K562 (cell line): Measurements from ENCODE around the gene ZBTB8A. TPM values are rescaled to one million over a fixed set of nuclear protein-coding genes. Genes with fewer than 3 reads are reported as not detected.

ENCODE experiments used
- ATAC-seq: fragments of 200-7000 bp; cut with Tn5 transposase; 3 replicates; pipeline ENCODE4 v1.9.1; 2020; ENCODE audit warnings: moderate library complexity
- BruUV-seq: library from RNA; stranded (reverse); fragments of 400-500 nt; replicated peaks from 2 replicates; lab custom pipeline; 2021; lab: Mats Ljungman, UMichigan
- CTCF ChIA-PET: fragments of 300-600 bp; formaldehyde crosslinking; extraction: SDS; loops from one replicate; lab custom pipeline; 2021; ENCODE audit warnings: low intra/inter-chr PET ratio; lab: Yijun Ruan, JAX
- POLR2A ChIA-PET: fragments of 300-600, 350-650 bp; sonication (Branson Sonifier 250); formaldehyde crosslinking; extraction: SDS; loops from one replicate; lab custom pipeline; 2021; ENCODE audit warnings: antibody characterized with exemption, inconsistent platforms; lab: Yijun Ruan, JAX
- DNase-seq, 4 experiments: peaks; one replicate each; pipeline versions ENCODE4 v3.0.0 to v3.0.0-alpha.2; 2011 to 2018; ENCODE audit warnings: low spot score in 3 of 4, mixed read lengths in 3 of 4; ENCODE audit errors: extremely low read depth in 1 of 4
- FAIRE-seq: peaks from 2 replicates; lab custom pipeline; 2011; peaks lifted over from hg19 to GRCh38; lab: Jason Lieb, UNC
- H2AFZ ChIP-seq: 2 replicates; pipeline ENCODE4 v1.6.0; 2011; ENCODE audit warnings: low read depth, low read length, control low read depth, inconsistent platforms
- H3K27ac ChIP-seq: fragments of 200-600 bp; 3 replicates; pipeline ENCODE4 v1.8.0; 2011; ENCODE audit warnings: low read depth, mild to moderate bottlenecking, control low read depth, inconsistent platforms, low read length, moderate library complexity, mixed read lengths; ENCODE audit errors: extremely low read depth
- H3K27me3 ChIP-seq, 2 experiments: fragments of 300-600 bp in 1 of 2; 2 replicates in 1 of 2; 3 replicates in 1 of 2; pipeline versions ENCODE4 v1.6.0 to v1.8.0; 2011; ENCODE audit warnings: inconsistent platforms in 2 of 2, low read length in 2 of 2, mild to moderate bottlenecking in 1 of 2, mixed read lengths in 1 of 2, moderate library complexity in 1 of 2; ENCODE audit not compliant: control insufficient read depth in 2 of 2, insufficient read depth in 2 of 2
- H3K36me3 ChIP-seq: fragments of 300-600 bp; 3 replicates; pipeline ENCODE4 v1.8.0; 2011; ENCODE audit warnings: mild to moderate bottlenecking, low read length, inconsistent platforms; ENCODE audit not compliant: control insufficient read depth, insufficient read depth
- H3K4me1 ChIP-seq, 2 experiments: fragments of 200-600 bp in 1 of 2; replicated peaks in 1 of 2; 2 replicates in 1 of 2; 3 replicates in 1 of 2; pipeline versions ENCODE4 v1.5.1 to v1.8.0; 2011; ENCODE audit warnings: inconsistent platforms in 2 of 2, low read length in 2 of 2, mild to moderate bottlenecking in 1 of 2, mixed read lengths in 1 of 2, moderate library complexity in 1 of 2; ENCODE audit not compliant: control insufficient read depth in 2 of 2, insufficient read depth in 2 of 2
- H3K4me2 ChIP-seq: 2 replicates; pipeline ENCODE4 v1.6.1; 2011; ENCODE audit warnings: low read length, control low read depth, inconsistent platforms, mixed read lengths; ENCODE audit not compliant: insufficient read depth
- H3K4me3 ChIP-seq: fragments of 200-600 bp; sonication (generic), shearing (Covaris generic); 2 replicates; pipeline ENCODE4 v1.5.1; 2016; ENCODE audit warnings: control low read depth, inconsistent platforms
- H3K79me2 ChIP-seq: fragments of 200-600 bp; 3 replicates; pipeline ENCODE4 v1.8.0; 2011; ENCODE audit warnings: low read length, inconsistent platforms; ENCODE audit not compliant: control insufficient read depth, insufficient read depth
- H3K9ac ChIP-seq, 2 experiments: 2 replicates each; pipeline versions ENCODE4 v1.6.0 to v1.6.1; 2011; ENCODE audit warnings: low read depth in 2 of 2, low read length in 2 of 2, control low read depth in 1 of 2, inconsistent platforms in 1 of 2, mild to moderate bottlenecking in 1 of 2, mixed read lengths in 1 of 2; ENCODE audit not compliant: insufficient read depth in 1 of 2
- H3K9me1 ChIP-seq: one replicate; pipeline ENCODE4 v1.6.0; 2011; ENCODE audit warnings: inconsistent platforms, mild to moderate bottlenecking, low read length, moderate library complexity; ENCODE audit not compliant: control insufficient read depth, insufficient read depth
- H3K9me3 ChIP-seq: replicated peaks from 2 replicates; pipeline ENCODE4 v1.5.1; 2011; ENCODE audit warnings: low read depth, low read length, inconsistent platforms; ENCODE audit not compliant: control insufficient read depth, insufficient read depth
- H4K20me1 ChIP-seq: replicated peaks from 2 replicates; pipeline ENCODE4 v1.6.1; 2011; ENCODE audit warnings: low read length, inconsistent platforms, mixed read lengths; ENCODE audit not compliant: control insufficient read depth, insufficient read depth
- BRD9 ChIP-seq: fragments of 450-650 bp; IDR thresholded peaks from 2 replicates; pipeline ENCODE4 v1.6.1; 2018; ENCODE audit warnings: low read depth; ENCODE audit not compliant: partially characterized antibody
- CREM ChIP-seq: IDR thresholded peaks from 2 replicates; pipeline ENCODE4 v1.6.1; 2014; ENCODE audit warnings: antibody characterized with exemption, low read depth
- DNMT1 ChIP-seq: fragments of 450-650 bp; IDR thresholded peaks from 2 replicates; pipeline ENCODE4 v1.6.1; 2016; ENCODE audit warnings: antibody characterized with exemption, mild to moderate bottlenecking
- LEF1 ChIP-seq: fragments of 450-650 bp; IDR thresholded peaks from 2 replicates; pipeline ENCODE4 v1.6.1; 2016; ENCODE audit warnings: mild to moderate bottlenecking
- NRF1 ChIP-seq, 2 experiments: fragments of 450-650 bp; IDR thresholded peaks in 1 of 2; conservative IDR thresholded peaks in 1 of 2; 2 replicates each; pipeline ENCODE4 v1.6.1; 2014; ENCODE audit warnings: mild to moderate bottlenecking in 2 of 2
- POLR2AphosphoS2 ChIP-seq: IDR thresholded peaks from 2 replicates; pipeline ENCODE4 v1.6.1; 2012; ENCODE audit warnings: low read length, improper control_type of control experiment
- RBFOX2 ChIP-seq: fragments of 200-400 bp; formaldehyde crosslinking; IDR thresholded peaks from 2 replicates; pipeline ENCODE4 v1.6.1; 2017; ENCODE audit warnings: low read depth, mild to moderate bottlenecking, low read length, moderate library complexity
- RBM22 ChIP-seq: fragments of 200-400 bp; formaldehyde crosslinking; IDR thresholded peaks from 2 replicates; pipeline ENCODE4 v1.6.1; 2018; ENCODE audit warnings: low read length, low read depth; ENCODE audit not compliant: poor library complexity, severe bottlenecking
- ZC3H4 ChIP-seq: sonication (generic); formaldehyde crosslinking; IDR thresholded peaks from 2 replicates; pipeline ENCODE4 v1.9.0; 2021; ENCODE audit warnings: missing genetic modification reagents, borderline replicate concordance
- ZNF184 ChIP-seq: sonication (generic); formaldehyde crosslinking; IDR thresholded peaks from 2 replicates; pipeline ENCODE4 v1.5.0; 2020; ENCODE audit warnings: missing genetic modification reagents
- ZNF217 ChIP-seq: sonication (generic); formaldehyde crosslinking; IDR thresholded peaks from 2 replicates; pipeline ENCODE4 v1.8.0; 2022; ENCODE audit warnings: mild to moderate bottlenecking, missing genetic modification reagents
- ZNF668 ChIP-seq: fragments of 250-450 bp; sonication (Bioruptor Pico); IDR thresholded peaks from 2 replicates; pipeline ENCODE4 v1.8.0; 2022; ENCODE audit warnings: mild to moderate bottlenecking, inconsistent platforms
- WGBS: fragments of 100-300 bp; shearing (Covaris generic); methylation state at CpG from one replicate; pipeline ENCODE4 v1.1.6; 2016; ENCODE audit warnings: low coverage, mixed read lengths; ENCODE audit not compliant: insufficient coverage; ENCODE audit errors: missing lambda C conversion rate; 5-methylcytosine and 5-hydroxymethylcytosine counted together
- in situ Hi-C: fragments of 300-500 bp; cut with MboI; formaldehyde crosslinking; loops from 4 replicates; pipeline ENCODE4 v1.15.0; 2018; ENCODE audit warnings: inconsistent platforms, mixed read lengths
- intact Hi-C: fragments of 100-400 bp; cut with micrococcal nuclease; formaldehyde crosslinking; loops from 2 replicates; pipeline ENCODE4 v1.14.2; 2022
- polyA plus RNA-seq, 8 experiments: library from polyadenylated mRNA; depleted of rRNA in 4 of 8; stranded (reverse) in 5 of 8; unstranded in 3 of 8; fragments of >200 nt; fragmentation: Nextera tagmentation in 2 of 8; fragmentation: Illumina TruSeq in 1 of 8; extraction: Ambion mirVana in 2 of 8; extraction: Trizol in 1 of 8; gene quantifications; 2 replicates each; pipeline versions ENCODE4 v1.2.1 to v1.2.3, GENCODE V29; 2011 to 2014; ENCODE audit warnings: inconsistent platforms in 1 of 8, missing spikeins in 1 of 8
- total RNA-seq, 7 experiments: library from RNA; depleted of rRNA in 6 of 7; stranded (reverse); fragments of >200 nt in 6 of 7; fragmentation: Illumina TruSeq in 2 of 7; extraction: Trizol in 2 of 7; gene quantifications; 2 replicates each; pipeline versions ENCODE4 v1.2.1 to v1.2.3, GENCODE V29; 2011 to 2021; ENCODE audit warnings: low replicate concordance in 1 of 7
- TF ChIP-seq, protein P1 (sequence below): fragments of 250-450 bp; sonication (Bioruptor Pico); IDR thresholded peaks from 2 replicates; pipeline ENCODE4 v1.8.0; 2021; ENCODE audit warnings: moderate library complexity, mild to moderate bottlenecking, inconsistent platforms
- TF ChIP-seq, protein P2 (sequence below): fragments of 250-450 bp; sonication (Bioruptor Pico); IDR thresholded peaks from 2 replicates; pipeline ENCODE4 v1.5.0; 2020; ENCODE audit warnings: mild to moderate bottlenecking, borderline replicate concordance
- TF ChIP-seq, protein P3 (sequence below), 2 experiments: fragments of 150-350 bp in 1 of 2; IDR thresholded peaks; 2 replicates each; pipeline ENCODE4 v1.6.1; 2012 to 2016; ENCODE audit warnings: low read depth in 2 of 2, low read length in 2 of 2, mild to moderate bottlenecking in 1 of 2, moderate library complexity in 1 of 2

The ZBTB8A gene
- total and polyA plus RNA-seq, 9 of the 15 experiments (the other 6 are each of a cell fraction or from before 2014, with no cell fraction given), result 0.01 to 0.64 (median 0.09) TPM

DNA sequence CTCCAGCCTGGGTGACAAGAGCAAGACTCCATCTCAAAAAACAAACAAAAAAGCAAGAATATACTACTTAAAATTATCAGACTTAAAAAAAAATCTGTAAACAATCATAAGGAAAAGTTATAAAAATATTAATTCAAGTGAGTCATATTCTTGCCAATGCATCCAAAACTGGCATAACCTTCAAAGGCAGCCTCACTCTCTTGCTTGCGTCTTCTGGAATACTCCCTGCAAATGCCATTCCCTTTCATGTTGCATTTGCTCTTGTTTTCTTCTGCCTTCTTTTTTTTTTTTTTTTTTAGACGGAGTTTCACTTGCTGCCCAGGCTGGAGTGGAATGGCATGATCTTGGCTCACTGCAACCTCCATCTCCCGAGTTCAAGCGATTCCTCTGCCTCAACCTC, 32.2 kb upstream of the ZBTB8A start:
- ATAC-seq, result no peak
- WGBS, result 3% methylated on average over 3 of the region's 4 CpGs
- Histone ChIP-seq H3K27ac (no peak overlapping the region), H3K4me2 (no peak overlapping the region), H3K27me3 (peaks cover 11 to 24% of the 10 kb centered on the region in 2 experiments; a peak in 4 of 5 replicates), H3K4me3 (no peak overlapping the region), H3K36me3 (no peaks in the 10 kb centered on the region), H3K9ac (no peak overlapping the region), H3K79me2 (no peaks in the 10 kb centered on the region), H3K9me3 (no peaks in the 10 kb centered on the region), H3K9me1 (no peaks in the 10 kb centered on the region), H3K4me1 (no peaks in the 10 kb centered on the region; a peak in 1 of 5 replicates), H4K20me1 (no peaks in the 10 kb centered on the region), H2AFZ (no peak overlapping the region)
- TF ChIP-seq BRD9 (no peak), ZNF184 (CRISPR knock-in tag) (no peak), ZC3H4 (CRISPR knock-in tag) (no peak), RBM22 (no peak), CREM (no peak), DNMT1 (no peak), LEF1 (no peak), ZNF668 (no peak), POLR2AphosphoS2 (no peak), ZNF217 (CRISPR knock-in tag) (no peak), RBFOX2 (no peak), NRF1 (conservative IDR thresholded peaks at IDR 0.05 in 1 of 2, IDR thresholded peaks at IDR 0.05 in 1 of 2) (no peak)
- TF ChIP-seq, protein P1, sequence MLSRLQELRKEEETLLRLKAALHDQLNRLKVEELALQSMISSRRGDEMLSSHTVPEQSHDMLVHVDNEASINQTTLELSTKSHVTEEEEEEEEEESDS (CRISPR knock-in tag), result no peak
- TF ChIP-seq, protein P2, sequence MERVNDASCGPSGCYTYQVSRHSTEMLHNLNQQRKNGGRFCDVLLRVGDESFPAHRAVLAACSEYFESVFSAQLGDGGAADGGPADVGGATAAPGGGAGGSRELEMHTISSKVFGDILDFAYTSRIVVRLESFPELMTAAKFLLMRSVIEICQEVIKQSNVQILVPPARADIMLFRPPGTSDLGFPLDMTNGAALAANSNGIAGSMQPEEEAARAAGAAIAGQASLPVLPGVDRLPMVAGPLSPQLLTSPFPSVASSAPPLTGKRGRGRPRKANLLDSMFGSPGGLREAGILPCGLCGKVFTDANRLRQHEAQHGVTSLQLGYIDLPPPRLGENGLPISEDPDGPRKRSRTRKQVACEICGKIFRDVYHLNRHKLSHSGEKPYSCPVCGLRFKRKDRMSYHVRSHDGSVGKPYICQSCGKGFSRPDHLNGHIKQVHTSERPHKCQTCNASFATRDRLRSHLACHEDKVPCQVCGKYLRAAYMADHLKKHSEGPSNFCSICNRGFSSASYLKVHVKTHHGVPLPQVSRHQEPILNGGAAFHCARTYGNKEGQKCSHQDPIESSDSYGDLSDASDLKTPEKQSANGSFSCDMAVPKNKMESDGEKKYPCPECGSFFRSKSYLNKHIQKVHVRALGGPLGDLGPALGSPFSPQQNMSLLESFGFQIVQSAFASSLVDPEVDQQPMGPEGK (CRISPR knock-in tag), result no peak
- TF ChIP-seq, protein P3, sequence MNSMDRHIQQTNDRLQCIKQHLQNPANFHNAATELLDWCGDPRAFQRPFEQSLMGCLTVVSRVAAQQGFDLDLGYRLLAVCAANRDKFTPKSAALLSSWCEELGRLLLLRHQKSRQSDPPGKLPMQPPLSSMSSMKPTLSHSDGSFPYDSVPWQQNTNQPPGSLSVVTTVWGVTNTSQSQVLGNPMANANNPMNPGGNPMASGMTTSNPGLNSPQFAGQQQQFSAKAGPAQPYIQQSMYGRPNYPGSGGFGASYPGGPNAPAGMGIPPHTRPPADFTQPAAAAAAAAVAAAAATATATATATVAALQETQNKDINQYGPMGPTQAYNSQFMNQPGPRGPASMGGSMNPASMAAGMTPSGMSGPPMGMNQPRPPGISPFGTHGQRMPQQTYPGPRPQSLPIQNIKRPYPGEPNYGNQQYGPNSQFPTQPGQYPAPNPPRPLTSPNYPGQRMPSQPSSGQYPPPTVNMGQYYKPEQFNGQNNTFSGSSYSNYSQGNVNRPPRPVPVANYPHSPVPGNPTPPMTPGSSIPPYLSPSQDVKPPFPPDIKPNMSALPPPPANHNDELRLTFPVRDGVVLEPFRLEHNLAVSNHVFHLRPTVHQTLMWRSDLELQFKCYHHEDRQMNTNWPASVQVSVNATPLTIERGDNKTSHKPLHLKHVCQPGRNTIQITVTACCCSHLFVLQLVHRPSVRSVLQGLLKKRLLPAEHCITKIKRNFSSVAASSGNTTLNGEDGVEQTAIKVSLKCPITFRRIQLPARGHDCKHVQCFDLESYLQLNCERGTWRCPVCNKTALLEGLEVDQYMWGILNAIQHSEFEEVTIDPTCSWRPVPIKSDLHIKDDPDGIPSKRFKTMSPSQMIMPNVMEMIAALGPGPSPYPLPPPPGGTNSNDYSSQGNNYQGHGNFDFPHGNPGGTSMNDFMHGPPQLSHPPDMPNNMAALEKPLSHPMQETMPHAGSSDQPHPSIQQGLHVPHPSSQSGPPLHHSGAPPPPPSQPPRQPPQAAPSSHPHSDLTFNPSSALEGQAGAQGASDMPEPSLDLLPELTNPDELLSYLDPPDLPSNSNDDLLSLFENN (IDR thresholded peaks at IDR 0.05; ENCODE audit: low read depth in 2 of 2, low read length in 2 of 2), result no peak
- ChIA-PET CTCF (no interaction called here), POLR2A (no interaction called here)
- FAIRE-seq, result no peak
- in situ Hi-C loops (no loop called here), intact Hi-C loops (no loop called here)
- DNase-seq, result no peak
- no TSS peak for BruUV-seq
